Pancreas (tissue), 10 donors: ENCODE data around the gene KHDC4. TPM values are rescaled to one million over a fixed set of nuclear protein-coding genes. Genes with fewer than 3 reads are reported as not detected.

Experiments used
- ATAC-seq, 4 donors: fragments of 200-7000 bp; cut with Tn5 transposase; one replicate each; pipeline versions ENCODE4 v1.8.0 to v1.9.1; 2020; ENCODE audit warnings: mild to moderate bottlenecking in 4 of 4, moderate library complexity in 4 of 4
- DNase-seq, 6 donors: peaks; one replicate each; pipeline ENCODE4 v3.0.0-alpha.2; 2020
- FAIRE-seq: peaks from 2 replicates; lab custom pipeline; 2012; peaks lifted over from hg19 to GRCh38; lab: Jason Lieb, UNC
- H3K27ac ChIP-seq, 4 donors: fragments of 200-600 bp; sonication (generic); 1 replicate in 3 of 4; 2 replicates in 1 of 4; pipeline versions ENCODE4 v1.5.0 to v1.8.0; 2020
- H3K27me3 ChIP-seq, 4 donors: fragments of 200-600 bp; one replicate each; pipeline ENCODE4 v1.8.0; 2021
- H3K36me3 ChIP-seq, 3 donors: fragments of 200-600 bp; sonication (generic) in 1 of 3; one replicate each; pipeline versions ENCODE4 v1.5.0 to v1.8.0; 2020 to 2021
- H3K4me1 ChIP-seq, 3 donors: fragments of 200-600 bp; one replicate each; pipeline ENCODE4 v1.8.0; 2021
- H3K4me3 ChIP-seq, 4 donors: fragments of 200-600 bp; sonication (generic) in 2 of 4; one replicate each; pipeline versions ENCODE4 v1.5.0 to v1.8.0; 2020 to 2021
- H3K9me3 ChIP-seq, 4 donors: fragments of 200-600 bp; one replicate each; pipeline ENCODE4 v1.8.0; 2021
- CTCF ChIP-seq, 4 donors: fragments of 200-600 bp; sonication (generic) in 3 of 4; IDR thresholded peaks; one replicate each; pipeline versions ENCODE4 v1.5.0 to v1.8.0; 2021; ENCODE audit warnings: antibody characterized with exemption in 4 of 4
- WGBS, 2 donors: extraction: QIAGEN DNeasy Blood & Tissue Kit; methylation state at CpG; one replicate each; pipeline ENCODE4 v1.1.7; 2013; 5-methylcytosine and 5-hydroxymethylcytosine counted together
- intact Hi-C, 3 donors: fragments of 100-400 bp; cut with DNase I; formaldehyde crosslinking; loops; one replicate each; pipeline versions ENCODE4 v1.11.1 to v1.14.2; 2022
- polyA plus RNA-seq, 2 donors: library from polyadenylated mRNA; stranded (reverse); fragments of 200-250 nt; gene quantifications; one replicate each; pipeline ENCODE4 v1.2.3, GENCODE V29; 2013
- total RNA-seq, 6 donors: library from RNA; stranded (reverse); fragmentation: NEBNext Ultra II Directional in 4 of 6; extraction: Animal tissue kit (Norgen Biotek cat#: 25700) in 4 of 6; gene quantifications; one replicate each; pipeline versions ENCODE4 v1.2.1 to v1.2.4, GENCODE V29; 2021 to 2023
- donor health status: healthy with polysubstance abuse.
- donor health status: DM: no; HTN: no; CAD: no; lungs with moderate emphysema.
- donor health status: DM: no; HTN: no; CAD: no.
- donor health status: control.
- donor health status: control.
- donor health status: Bipolar disorder and iron deficiency.
- donor health status: DM: yes; HTN: yes; CAD: no.
- donor health status: DM: no; HTN: no; CAD: no.
- donor health status: DM: no; HTN: no; CAD: no.
- donor health status: DM: yes; HTN: yes; CAD: no.

The KHDC4 gene
- total and polyA plus RNA-seq, 8 donors, result 11.9 to 32.8 (median 19.1) TPM

GRCh38 chr1:155964193-155964592, 30.0 kb upstream of the KHDC4 start:
- no peak for TF ChIP-seq CTCF (IDR thresholded peaks at IDR 0.05)
- WGBS, 2 donors, result 81 to 87% methylated on average over 7 of the region's 7 CpGs
- Histone ChIP-seq H3K4me3 (no peak overlapping the region), H3K4me1 (no peaks in the 10 kb centered on the region), H3K27me3 (no peaks in the 10 kb centered on the region), H3K9me3 (no peaks in the 10 kb centered on the region), H3K27ac (no peak overlapping the region), H3K36me3 (peaks cover 0 to 33% (median 2%) of the 10 kb centered on the region in 3 donors)
- intact Hi-C loops, result no loop called here
- ATAC-seq (no peak), FAIRE-seq (no peak), DNase-seq (no peak)

GRCh38 chr1:155962599-155963211, 28.5 kb upstream of the KHDC4 start:
- Histone ChIP-seq H3K27ac (no peak overlapping the region), H3K36me3 (peaks cover 0 to 39% (median 2%) of the 10 kb centered on the region in 3 donors), H3K27me3 (no peaks in the 10 kb centered on the region), H3K4me3 (no peak overlapping the region), H3K4me1 (no peaks in the 10 kb centered on the region), H3K9me3 (no peaks in the 10 kb centered on the region)
- WGBS, 2 donors, result 88% methylated on average over 18 of the region's 18 CpGs
- intact Hi-C loops, result no loop called here
- TF ChIP-seq CTCF (IDR thresholded peaks at IDR 0.05), result no peak
- peak in 1 of 4 donors; percentile 24 for ATAC-seq
- no peak for DNase-seq
- FAIRE-seq, result no peak

DNA sequence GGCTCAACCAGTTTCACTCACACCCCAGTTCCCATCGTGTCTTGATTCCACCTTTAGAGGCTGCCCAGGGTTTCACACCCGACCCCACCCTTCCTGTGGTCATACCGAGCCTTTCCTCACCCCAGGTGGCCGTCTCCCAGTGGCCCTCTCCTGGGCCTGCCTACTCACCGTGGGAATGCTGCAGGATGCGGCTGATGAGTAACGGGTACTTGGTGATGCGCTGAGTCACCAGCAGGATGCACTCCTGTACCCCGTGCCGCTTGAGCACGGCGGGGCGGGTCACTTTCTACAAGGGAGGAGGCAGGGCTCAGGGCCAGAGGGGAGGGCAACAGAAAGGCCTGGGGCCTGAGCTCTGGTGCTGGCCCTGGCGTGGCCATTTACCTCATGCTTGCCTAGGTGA, 27.7 kb upstream of the KHDC4 start:
- no peaks in the 10 kb centered on the region for H3K9me3 ChIP-seq
- H3K36me3 ChIP-seq, result peaks cover 0 to 45% (median 2%) of the 10 kb centered on the region in 3 donors
- no peak overlapping the region for H3K27ac ChIP-seq
- 73 to 75% methylated on average over 14 of the region's 14 CpGs for WGBS, 2 donors
- TF ChIP-seq CTCF (IDR thresholded peaks at IDR 0.05), result no peak
- no peak for DNase-seq
- no peaks in the 10 kb centered on the region for H3K4me1 ChIP-seq
- FAIRE-seq, result no peak
- peak in 3 of 4 donors; percentile 33 to 56 (median 45) for ATAC-seq
- no peaks in the 10 kb centered on the region for H3K27me3 ChIP-seq
- no peak overlapping the region for H3K4me3 ChIP-seq
- intact Hi-C loops, result no loop called here

GRCh38 chr1:155960081-155960745, 26.0 kb upstream of the KHDC4 start:
- Histone ChIP-seq H3K9me3 (no peaks in the 10 kb centered on the region), H3K4me1 (no peaks in the 10 kb centered on the region), H3K27ac (no peak overlapping the region), H3K36me3 (peaks cover 0 to 44% (median 2%) of the 10 kb centered on the region in 3 donors), H3K27me3 (no peaks in the 10 kb centered on the region), H3K4me3 (no peak overlapping the region)
- FAIRE-seq, result no peak
- no peak for DNase-seq
- TF ChIP-seq CTCF (IDR thresholded peaks at IDR 0.05), result no peak
- 92 to 95% methylated on average over 3 of the region's 3 CpGs for WGBS, 2 donors
- no peak for ATAC-seq
- intact Hi-C loops, result no loop called here

DNA sequence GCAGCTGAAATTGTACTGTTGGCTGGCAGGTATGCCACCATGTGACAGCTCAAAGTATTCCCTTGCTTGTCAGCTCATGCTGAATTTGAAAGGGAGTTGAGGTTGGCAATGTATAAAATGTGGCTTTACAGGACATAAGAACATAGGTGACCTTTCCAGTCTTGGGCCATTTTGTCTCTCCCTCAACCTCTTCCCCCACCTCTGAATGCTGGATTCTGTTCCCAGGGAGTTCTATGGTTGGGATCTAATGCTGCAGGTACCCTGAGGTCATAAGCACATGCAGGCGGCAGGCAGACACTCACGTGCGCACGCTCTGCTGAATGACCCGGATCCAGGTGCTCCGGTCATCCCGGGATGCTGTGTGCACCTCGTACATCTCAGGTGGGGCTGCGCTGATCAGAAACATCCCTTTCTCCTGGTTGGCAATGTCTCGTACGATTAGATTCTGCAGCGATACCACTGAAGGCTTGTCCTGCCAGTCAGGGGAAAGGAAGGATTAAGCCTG, 23.2 kb upstream of the KHDC4 start:
- Histone ChIP-seq H3K27ac (no peak overlapping the region), H3K27me3 (no peaks in the 10 kb centered on the region), H3K9me3 (no peaks in the 10 kb centered on the region), H3K4me3 (no peak overlapping the region), H3K36me3 (peaks cover 2 to 47% (median 9%) of the 10 kb centered on the region in 3 donors), H3K4me1 (no peaks in the 10 kb centered on the region)
- no peak for DNase-seq
- ATAC-seq, result no peak
- intact Hi-C loops, result no loop called here
- WGBS, 2 donors, result 90 to 95% methylated on average over 12 of the region's 12 CpGs
- FAIRE-seq, result no peak
- TF ChIP-seq CTCF (IDR thresholded peaks at IDR 0.05), result no peak
